Measurements from ENCODE around the gene ISCA2.

Gene ISCA2

DNA sequence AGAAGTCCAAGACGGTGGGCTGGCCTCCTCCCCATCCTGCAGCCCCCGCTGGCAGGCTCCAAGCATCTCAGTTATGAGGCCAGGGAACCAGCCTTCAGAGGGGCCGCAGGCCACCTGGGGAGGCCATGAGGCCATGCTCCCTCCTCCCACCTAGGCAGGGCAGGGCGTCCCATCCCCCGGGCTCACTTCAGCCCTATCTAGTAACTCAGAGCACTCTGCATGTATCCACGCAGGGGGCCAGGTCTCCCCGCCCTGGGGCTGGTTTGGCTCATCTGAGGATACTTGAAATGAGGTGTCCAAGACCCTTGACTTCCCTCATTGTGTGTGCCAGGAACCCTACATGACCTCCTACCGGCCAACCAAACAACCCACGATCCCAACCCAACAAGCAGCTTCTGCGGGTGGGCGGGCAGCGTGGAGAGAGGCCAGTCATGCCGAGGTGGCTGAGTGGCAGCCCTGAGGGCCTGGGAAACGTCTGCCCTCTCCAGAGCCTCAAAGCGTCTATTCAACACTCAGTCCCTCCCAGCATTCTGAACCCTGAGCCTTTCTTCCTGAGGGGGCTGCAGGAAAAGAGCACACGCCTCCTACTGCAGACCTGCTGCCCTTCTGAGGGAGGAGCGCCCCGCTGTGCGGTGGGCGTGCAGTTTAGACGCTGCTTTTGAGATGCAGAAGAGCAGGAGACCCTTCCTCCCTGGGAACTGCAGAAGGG lies 16.8 kb downstream of the ISCA2 start:
- no peaks in the 10 kb centered on the region for H3K36me3 ChIP-seq (ENCODE audit: insufficient read depth, low read length)
- H3K4me2 ChIP-seq (ENCODE audit: low read length) = no peak overlapping the region
- no peak overlapping the region for H3K9ac ChIP-seq (ENCODE audit: low read length)
- H3K27me3 ChIP-seq (ENCODE audit: insufficient read depth, low read length) = no peaks in the 10 kb centered on the region
- no peaks in the 10 kb centered on the region for H3K79me2 ChIP-seq (ENCODE audit: insufficient read depth, low read length)
- no peak overlapping the region for H2AFZ ChIP-seq (ENCODE audit: low read length)
- no peaks in the 10 kb centered on the region for H3K4me1 ChIP-seq (ENCODE audit: insufficient read depth, low read length, severe bottlenecking)
- no peak overlapping the region for H3K4me3 ChIP-seq (ENCODE audit: low read depth, low read length, poor library complexity, severe bottlenecking)
- H4K20me1 ChIP-seq (ENCODE audit: insufficient read depth, low read length) = no peaks in the 10 kb centered on the region
- TF ChIP-seq EZH2 (IDR thresholded peaks at IDR 0.05; ENCODE audit: borderline replicate concordance, low read length) = no peak
- TF ChIP-seq, protein P1, sequence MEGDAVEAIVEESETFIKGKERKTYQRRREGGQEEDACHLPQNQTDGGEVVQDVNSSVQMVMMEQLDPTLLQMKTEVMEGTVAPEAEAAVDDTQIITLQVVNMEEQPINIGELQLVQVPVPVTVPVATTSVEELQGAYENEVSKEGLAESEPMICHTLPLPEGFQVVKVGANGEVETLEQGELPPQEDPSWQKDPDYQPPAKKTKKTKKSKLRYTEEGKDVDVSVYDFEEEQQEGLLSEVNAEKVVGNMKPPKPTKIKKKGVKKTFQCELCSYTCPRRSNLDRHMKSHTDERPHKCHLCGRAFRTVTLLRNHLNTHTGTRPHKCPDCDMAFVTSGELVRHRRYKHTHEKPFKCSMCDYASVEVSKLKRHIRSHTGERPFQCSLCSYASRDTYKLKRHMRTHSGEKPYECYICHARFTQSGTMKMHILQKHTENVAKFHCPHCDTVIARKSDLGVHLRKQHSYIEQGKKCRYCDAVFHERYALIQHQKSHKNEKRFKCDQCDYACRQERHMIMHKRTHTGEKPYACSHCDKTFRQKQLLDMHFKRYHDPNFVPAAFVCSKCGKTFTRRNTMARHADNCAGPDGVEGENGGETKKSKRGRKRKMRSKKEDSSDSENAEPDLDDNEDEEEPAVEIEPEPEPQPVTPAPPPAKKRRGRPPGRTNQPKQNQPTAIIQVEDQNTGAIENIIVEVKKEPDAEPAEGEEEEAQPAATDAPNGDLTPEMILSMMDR (IDR thresholded peaks at IDR 0.05; ENCODE audit: low read length) = no peak
- H3K9me2 ChIP-seq (ENCODE audit: low read depth, low read length) = no peaks in the 10 kb centered on the region
- H3F3A ChIP-seq (ENCODE audit: insufficient read depth, low read length) = no peaks in the 10 kb centered on the region
- no peak overlapping the region for H3K27ac ChIP-seq (ENCODE audit: low read depth, low read length, poor library complexity, severe bottlenecking)
- H3K9me3 ChIP-seq (ENCODE audit: low read length) = no peaks in the 10 kb centered on the region

GRCh38 chr14:74510959-74511409 lies 17.4 kb downstream of the ISCA2 start:
- H3K9ac ChIP-seq (ENCODE audit: low read length) = no peak overlapping the region
- no peaks in the 10 kb centered on the region for H3K36me3 ChIP-seq (ENCODE audit: insufficient read depth, low read length)

GRCh38 chr14:74511966-74512830 lies 18.6 kb downstream of the ISCA2 start:
- no peaks in the 10 kb centered on the region for H3K27me3 ChIP-seq (ENCODE audit: insufficient read depth, low read length)
- TF ChIP-seq, protein P1 (IDR thresholded peaks at IDR 0.05; ENCODE audit: low read length) = no peak
- TF ChIP-seq EZH2 (IDR thresholded peaks at IDR 0.05; ENCODE audit: borderline replicate concordance, low read length) = no peak
- no peaks in the 10 kb centered on the region for H3K9me3 ChIP-seq (ENCODE audit: low read length)
- H3K4me1 ChIP-seq (ENCODE audit: insufficient read depth, low read length, severe bottlenecking) = no peaks in the 10 kb centered on the region
- no peak overlapping the region for H2AFZ ChIP-seq (ENCODE audit: low read length)
- no peaks in the 10 kb centered on the region for H4K20me1 ChIP-seq (ENCODE audit: insufficient read depth, low read length)
- H3K79me2 ChIP-seq (ENCODE audit: insufficient read depth, low read length) = no peaks in the 10 kb centered on the region
- no peaks in the 10 kb centered on the region for H3K36me3 ChIP-seq (ENCODE audit: insufficient read depth, low read length)
- H3K4me2 ChIP-seq (ENCODE audit: low read length) = no peak overlapping the region
- no peak overlapping the region for H3K4me3 ChIP-seq (ENCODE audit: low read depth, low read length, poor library complexity, severe bottlenecking)
- H3K27ac ChIP-seq (ENCODE audit: low read depth, low read length, poor library complexity, severe bottlenecking) = no peak overlapping the region
- no peak overlapping the region for H3K9ac ChIP-seq (ENCODE audit: low read length)
- H3K9me2 ChIP-seq (ENCODE audit: low read depth, low read length) = no peaks in the 10 kb centered on the region
- no peaks in the 10 kb centered on the region for H3F3A ChIP-seq (ENCODE audit: insufficient read depth, low read length)

More at GRCh38 chr14:74510959-74511409, 17.4 kb downstream of the ISCA2 start:
- Histone ChIP-seq H3K27me3 (ENCODE audit: insufficient read depth, low read length) (no peaks in the 10 kb centered on the region), H3K4me1 (ENCODE audit: insufficient read depth, low read length, severe bottlenecking) (no peaks in the 10 kb centered on the region), H4K20me1 (ENCODE audit: insufficient read depth, low read length) (no peaks in the 10 kb centered on the region), H2AFZ (ENCODE audit: low read length) (no peak overlapping the region), H3K79me2 (ENCODE audit: insufficient read depth, low read length) (no peaks in the 10 kb centered on the region), H3K9me2 (ENCODE audit: low read depth, low read length) (no peaks in the 10 kb centered on the region), H3K9me3 (ENCODE audit: low read length) (no peaks in the 10 kb centered on the region), H3K27ac (ENCODE audit: low read depth, low read length, poor library complexity, severe bottlenecking) (no peak overlapping the region), H3K4me2 (ENCODE audit: low read length) (no peak overlapping the region), H3K4me3 (ENCODE audit: low read depth, low read length, poor library complexity, severe bottlenecking) (no peak overlapping the region), H3F3A (ENCODE audit: insufficient read depth, low read length) (no peaks in the 10 kb centered on the region)
- no peak for TF ChIP-seq EZH2 (IDR thresholded peaks at IDR 0.05; ENCODE audit: borderline replicate concordance, low read length)
- TF ChIP-seq, protein P1 (IDR thresholded peaks at IDR 0.05; ENCODE audit: low read length) = no peak
